ENCODE results near the gene CNN2.

- TF ChIP-seq ZNF507 (tag; conservative IDR thresholded peaks at IDR 0.05), result no peak
- no peak for TF ChIP-seq TAF1 (IDR thresholded peaks at IDR 0.05; ENCODE audit: control insufficient read depth, extremely low read depth, insufficient read depth, low read length, severe bottlenecking)
- TF ChIP-seq ELF1 (tag; IDR thresholded peaks at IDR 0.05), result no peak
- no peak for TF ChIP-seq SMAD2 (IDR thresholded peaks at IDR 0.05; ENCODE audit: low read depth, low read length)
- TF ChIP-seq POLR2A (conservative IDR thresholded peaks at IDR 0.05), result no peak
- TF ChIP-seq CTCF (IDR thresholded peaks at IDR 0.05 in 2 of 3, conservative IDR thresholded peaks at IDR 0.05 in 1 of 3; ENCODE audit: insufficient read depth in 2 of 3, low read depth in 1 of 3, low read length in 3 of 3), result no peak
- no peak for TF ChIP-seq ETS2 (tag; IDR thresholded peaks at IDR 0.05; ENCODE audit: borderline replicate concordance, poor library complexity, severe bottlenecking)
- no peak for TF ChIP-seq PKNOX1 (IDR thresholded peaks at IDR 0.05)
- TF ChIP-seq REST (IDR thresholded peaks at IDR 0.05; ENCODE audit: borderline replicate concordance), result no peak
- no peak for TF ChIP-seq REST (CRISPR knock-in tag; IDR thresholded peaks at IDR 0.05; ENCODE audit: low read depth)
- TF ChIP-seq USF1 (CRISPR knock-in tag; IDR thresholded peaks at IDR 0.05), result no peak
- TF ChIP-seq POLR2AphosphoS5 (IDR thresholded peaks at IDR 0.05; ENCODE audit: control insufficient read depth, insufficient read depth, low read depth, low read length), result no peak
Observed at GRCh38 chr19:1058112-1058511, 31.7 kb downstream of the CNN2 start.
